ENCODE measurements around the gene INPP4B. TPM values are rescaled to one million over a fixed set of nuclear protein-coding genes. Genes with fewer than 3 reads are reported as not detected.

INPP4B gene
- total RNA-seq, 2 donors from 2014 or later = 10.0 to 14.1 TPM

- no peak for DNase-seq
- Histone ChIP-seq H3K9me3 (no peaks in the 10 kb centered on the region), H3K4me3 (no peak overlapping the region), H3K27ac (no peak overlapping the region), H3K4me1 (no peaks in the 10 kb centered on the region), H3K36me3 (no peaks in the 10 kb centered on the region), H3K27me3 (no peaks in the 10 kb centered on the region), H3K9ac (ENCODE audit: low read depth in 2 of 2, low read length in 2 of 2) (no peak overlapping the region)
- intact Hi-C loops (cut with DNase I) = no loop called here
- TF ChIP-seq CTCF (IDR thresholded peaks at IDR 0.05) = no peak
Observed at GRCh38 chr4:142158980-142159379, 687.1 kb downstream of the INPP4B start.

- Histone ChIP-seq H3K4me1 (no peaks in the 10 kb centered on the region), H3K27me3 (no peaks in the 10 kb centered on the region), H3K4me3 (no peak overlapping the region), H3K9ac (ENCODE audit: low read depth in 2 of 2, low read length in 2 of 2) (no peak overlapping the region), H3K9me3 (no peaks in the 10 kb centered on the region), H3K36me3 (no peaks in the 10 kb centered on the region), H3K27ac (no peak overlapping the region)
- TF ChIP-seq CTCF (IDR thresholded peaks at IDR 0.05) = no peak
- no peak for DNase-seq
- intact Hi-C loops (cut with DNase I) = no loop called here
Observed at GRCh38 chr4:142156256-142156655, 689.8 kb downstream of the INPP4B start.

- no peak overlapping the region for H3K9ac ChIP-seq (ENCODE audit: low read depth in 2 of 2, low read length in 2 of 2)
- no peak for TF ChIP-seq CTCF (IDR thresholded peaks at IDR 0.05)
- no peaks in the 10 kb centered on the region for H3K36me3 ChIP-seq
- H3K9me3 ChIP-seq = no peaks in the 10 kb centered on the region
- no peaks in the 10 kb centered on the region for H3K27me3 ChIP-seq
- H3K4me3 ChIP-seq = no peak overlapping the region
- no peak overlapping the region for H3K27ac ChIP-seq
- no peaks in the 10 kb centered on the region for H3K4me1 ChIP-seq
- no peak for DNase-seq
- intact Hi-C loops (cut with DNase I) = no loop called here
Observed at GRCh38 chr4:142155347-142155746, 690.8 kb downstream of the INPP4B start.

GRCh38 chr4:142150483-142150882 is 695.6 kb downstream of the INPP4B start:
- intact Hi-C loops (cut with DNase I) = no loop called here
- TF ChIP-seq CTCF (IDR thresholded peaks at IDR 0.05) = no peak
- Histone ChIP-seq H3K9ac (ENCODE audit: low read depth in 2 of 2, low read length in 2 of 2) (no peak overlapping the region), H3K9me3 (no peaks in the 10 kb centered on the region), H3K4me3 (no peak overlapping the region), H3K27ac (no peak overlapping the region), H3K27me3 (no peaks in the 10 kb centered on the region), H3K4me1 (no peaks in the 10 kb centered on the region), H3K36me3 (no peaks in the 10 kb centered on the region)
- DNase-seq = no peak

- Histone ChIP-seq H3K27me3 (no peaks in the 10 kb centered on the region), H3K4me1 (no peaks in the 10 kb centered on the region), H3K27ac (no peak overlapping the region), H3K9ac (ENCODE audit: low read depth in 2 of 2, low read length in 2 of 2) (no peak overlapping the region), H3K9me3 (no peaks in the 10 kb centered on the region), H3K36me3 (no peaks in the 10 kb centered on the region), H3K4me3 (no peak overlapping the region)
- intact Hi-C loops (cut with DNase I) = no loop called here
- TF ChIP-seq CTCF (IDR thresholded peaks at IDR 0.05) = no peak
- DNase-seq = no peak
Observed at GRCh38 chr4:142144813-142145212, 701.3 kb downstream of the INPP4B start.

Measured in colonic mucosa (tissue), 4 donors.